Brain microvascular endothelial cell (primary cell): Measurements from ENCODE around the gene PABPN1.
A peak's percentile ranks its signal among the peaks of the same experiment; 100 is the strongest.

Experiments used
- DNase-seq: peaks from one replicate; pipeline ENCODE4 v3.0.0-alpha.2; 2020
- H3K27ac ChIP-seq: fragments of 250-450 bp; sonication (Bioruptor Pico); 2 replicates; pipeline ENCODE4 v1.5.1; 2020; ENCODE audit warnings: mild to moderate bottlenecking, moderate library complexity
- H3K27me3 ChIP-seq: fragments of 250-450 bp; sonication (Bioruptor Pico); replicated peaks from 2 replicates; pipeline ENCODE4 v1.5.1; 2020; ENCODE audit warnings: mild to moderate bottlenecking
- H3K36me3 ChIP-seq: fragments of 250-450 bp; sonication (Bioruptor Pico); replicated peaks from 2 replicates; pipeline ENCODE4 v1.5.1; 2020; ENCODE audit warnings: mild to moderate bottlenecking
- H3K4me3 ChIP-seq: 2 replicates; pipeline ENCODE4 v1.5.1; 2011; ENCODE audit warnings: low read depth, mild to moderate bottlenecking, control low read depth, low read length, moderate library complexity
- CTCF ChIP-seq: IDR thresholded peaks from 2 replicates; pipeline ENCODE4 v1.5.1; 2011; ENCODE audit warnings: low read depth, mild to moderate bottlenecking, moderate library complexity, low read length, control low read depth, inconsistent platforms; ENCODE audit errors: missing control alignments
- in situ Hi-C: cut with HindIII; loops from 2 replicates; pipeline ENCODE4 v1.10.0; 2017; ENCODE audit warnings: low sequenced_read_pairs, low pct_ligation_motif_present

The PABPN1 gene

GRCh38 chr14:23297096-23297495 lies 24.2 kb upstream of the PABPN1 start:
- no peak for DNase-seq
- Histone ChIP-seq H3K36me3 (no peaks in the 10 kb centered on the region), H3K27ac (no peak overlapping the region), H3K4me3 (no peak overlapping the region), H3K27me3 (no peaks in the 10 kb centered on the region)
- no peak for TF ChIP-seq CTCF
- in situ Hi-C loops: no loop called here

- Histone ChIP-seq H3K36me3 (no peaks in the 10 kb centered on the region), H3K4me3 (no peak overlapping the region), H3K27ac (no peak overlapping the region), H3K27me3 (no peaks in the 10 kb centered on the region)
- DNase-seq: no peak
- no peak for TF ChIP-seq CTCF
- in situ Hi-C loops: no loop called here
These were observed 23.5 kb upstream of the PABPN1 start for GRCh38 chr14:23297611-23298277.

DNA sequence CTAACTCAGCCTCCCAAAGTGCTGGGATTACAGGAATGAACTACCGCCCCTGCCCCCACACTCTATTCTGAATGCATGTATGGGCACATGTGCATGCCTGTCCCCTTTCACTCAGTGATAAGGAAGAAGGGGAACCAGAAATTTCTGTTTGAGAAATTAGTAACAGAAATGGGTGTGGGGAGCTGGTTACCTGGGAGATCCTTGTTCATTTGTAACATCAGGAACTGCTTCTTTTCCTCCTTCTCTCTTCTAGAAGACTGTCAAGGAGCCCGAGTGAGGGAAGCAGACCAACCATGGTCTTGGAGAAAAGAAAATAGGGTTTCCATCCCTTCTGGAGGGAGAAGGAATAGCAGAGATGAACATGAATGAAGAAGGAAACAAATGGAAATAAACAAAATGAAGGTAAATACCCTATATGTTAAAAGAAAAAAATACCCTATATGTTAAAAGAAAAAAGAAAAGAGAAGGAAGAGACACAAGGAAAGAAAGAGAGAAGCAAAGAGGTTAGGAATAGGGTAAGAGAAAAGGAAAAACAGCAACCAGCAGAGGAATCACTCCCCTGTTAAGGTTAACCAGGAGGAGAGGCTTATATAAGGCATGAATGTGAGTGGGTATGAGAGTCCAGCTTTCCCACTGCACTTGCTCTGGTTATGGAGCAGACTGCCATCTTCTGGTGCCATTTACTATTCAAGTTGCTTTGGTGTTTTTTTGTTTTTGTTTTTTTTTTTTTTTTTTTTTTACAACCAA lies 21.9 kb upstream of the PABPN1 start:
- Histone ChIP-seq H3K27me3 (no peaks in the 10 kb centered on the region), H3K27ac (peak overlapping the region; percentile 48), H3K36me3 (no peaks in the 10 kb centered on the region), H3K4me3 (no peak overlapping the region)
- DNase-seq: no peak
- in situ Hi-C loops: no loop called here
- peak; percentile 51 for TF ChIP-seq CTCF

DNA sequence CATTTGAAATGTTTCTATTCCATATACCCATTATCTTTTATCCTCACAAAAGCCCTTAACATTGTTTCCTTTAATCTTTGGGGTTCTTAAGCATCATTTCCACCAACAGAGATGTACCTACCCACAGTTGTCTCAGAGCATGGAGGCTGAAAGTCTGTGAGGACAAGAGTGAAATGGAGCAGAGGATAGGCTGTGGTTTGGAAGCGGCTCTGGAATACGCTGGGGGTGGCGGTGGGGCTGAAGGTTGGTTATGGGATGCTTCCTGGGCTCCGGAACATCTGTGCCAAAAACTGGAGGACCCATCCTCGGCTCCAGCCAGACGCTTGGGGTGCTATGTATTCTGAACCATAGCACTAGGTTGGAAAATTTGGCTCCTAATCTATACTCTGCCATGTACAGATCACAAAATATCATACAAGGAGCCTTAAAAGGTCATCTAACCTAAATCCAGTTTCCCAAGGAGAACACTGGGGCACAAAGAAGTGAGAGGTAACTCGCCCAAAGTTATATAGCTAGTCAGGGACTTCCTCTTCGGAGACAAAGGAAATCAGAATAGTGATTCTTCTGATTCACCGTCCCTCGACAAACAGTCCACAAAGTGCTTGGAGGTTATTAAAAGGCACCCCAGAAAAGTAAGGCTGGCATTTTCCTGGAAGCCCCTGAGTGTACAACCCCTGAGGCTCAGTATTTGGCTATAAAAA lies 21.1 kb upstream of the PABPN1 start:
- Histone ChIP-seq H3K27ac (peak overlapping the region; percentile 96), H3K27me3 (no peaks in the 10 kb centered on the region), H3K36me3 (no peaks in the 10 kb centered on the region), H3K4me3 (peak overlapping the region; percentile 74)
- in situ Hi-C loops: no loop called here
- TF ChIP-seq CTCF: no peak
- no peak for DNase-seq

- H3K27me3 ChIP-seq: no peaks in the 10 kb centered on the region
- in situ Hi-C loops: no loop called here
- DNase-seq: peak; percentile 11
- TF ChIP-seq CTCF: no peak
- peak overlapping the region; percentile 74 for H3K4me3 ChIP-seq
- no peaks in the 10 kb centered on the region for H3K36me3 ChIP-seq
- peak overlapping the region; percentile 96 for H3K27ac ChIP-seq
These were observed 20.5 kb upstream of the PABPN1 start for GRCh38 chr14:23300687-23301223.
